Measurements from ENCODE around the gene ARID2.

DNA sequence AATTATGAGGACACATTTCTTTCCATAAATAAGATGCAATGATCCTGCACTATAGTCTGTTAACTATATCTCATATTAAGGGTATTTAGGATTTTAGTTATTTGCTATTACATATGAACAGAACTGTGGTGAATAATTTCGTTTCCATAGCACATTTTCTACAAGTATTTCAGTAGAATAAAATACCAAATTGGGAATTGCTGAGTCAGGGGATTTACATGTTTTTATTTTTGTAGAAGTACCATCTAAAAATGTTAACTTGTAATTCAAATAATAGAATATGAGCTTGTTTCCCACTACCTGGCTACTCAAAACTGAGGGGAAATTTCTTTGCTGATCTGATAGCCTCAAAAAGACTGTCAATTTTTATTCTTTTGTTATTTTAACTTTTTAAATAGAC lies 136.8 kb downstream of the ARID2 start:
- TF ChIP-seq CTCF (IDR thresholded peaks at IDR 0.05 in 2 of 3, conservative IDR thresholded peaks at IDR 0.05 in 1 of 3; ENCODE audit: insufficient read depth in 2 of 3, low read depth in 1 of 3, low read length in 3 of 3), result no peak
- no peak for TF ChIP-seq POLR2A (conservative IDR thresholded peaks at IDR 0.05)
- TF ChIP-seq BMI1 (IDR thresholded peaks at IDR 0.05; ENCODE audit: low read length), result no peak
- TF ChIP-seq, protein P1, sequence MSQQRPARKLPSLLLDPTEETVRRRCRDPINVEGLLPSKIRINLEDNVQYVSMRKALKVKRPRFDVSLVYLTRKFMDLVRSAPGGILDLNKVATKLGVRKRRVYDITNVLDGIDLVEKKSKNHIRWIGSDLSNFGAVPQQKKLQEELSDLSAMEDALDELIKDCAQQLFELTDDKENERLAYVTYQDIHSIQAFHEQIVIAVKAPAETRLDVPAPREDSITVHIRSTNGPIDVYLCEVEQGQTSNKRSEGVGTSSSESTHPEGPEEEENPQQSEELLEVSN (IDR thresholded peaks at IDR 0.05; ENCODE audit: borderline replicate concordance in 1 of 2, extremely low read depth in 1 of 2, insufficient read depth in 1 of 2, insufficient read length in 1 of 2, low read depth in 1 of 2, low read length in 1 of 2, poor library complexity in 1 of 2, severe bottlenecking in 1 of 2), result no peak
- TF ChIP-seq ZNF717 (CRISPR knock-in tag; IDR thresholded peaks at IDR 0.05), result no peak
- no peak for TF ChIP-seq CEBPB (tag; IDR thresholded peaks at IDR 0.05)
- TF ChIP-seq TBL1XR1 (IDR thresholded peaks at IDR 0.05; ENCODE audit: low read length in 2 of 2), result no peak
- TF ChIP-seq, protein P2, sequence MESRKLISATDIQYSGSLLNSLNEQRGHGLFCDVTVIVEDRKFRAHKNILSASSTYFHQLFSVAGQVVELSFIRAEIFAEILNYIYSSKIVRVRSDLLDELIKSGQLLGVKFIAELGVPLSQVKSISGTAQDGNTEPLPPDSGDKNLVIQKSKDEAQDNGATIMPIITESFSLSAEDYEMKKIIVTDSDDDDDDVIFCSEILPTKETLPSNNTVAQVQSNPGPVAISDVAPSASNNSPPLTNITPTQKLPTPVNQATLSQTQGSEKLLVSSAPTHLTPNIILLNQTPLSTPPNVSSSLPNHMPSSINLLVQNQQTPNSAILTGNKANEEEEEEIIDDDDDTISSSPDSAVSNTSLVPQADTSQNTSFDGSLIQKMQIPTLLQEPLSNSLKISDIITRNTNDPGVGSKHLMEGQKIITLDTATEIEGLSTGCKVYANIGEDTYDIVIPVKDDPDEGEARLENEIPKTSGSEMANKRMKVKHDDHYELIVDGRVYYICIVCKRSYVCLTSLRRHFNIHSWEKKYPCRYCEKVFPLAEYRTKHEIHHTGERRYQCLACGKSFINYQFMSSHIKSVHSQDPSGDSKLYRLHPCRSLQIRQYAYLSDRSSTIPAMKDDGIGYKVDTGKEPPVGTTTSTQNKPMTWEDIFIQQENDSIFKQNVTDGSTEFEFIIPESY (CRISPR knock-in tag; IDR thresholded peaks at IDR 0.05), result no peak
- no peak for TF ChIP-seq RUNX1 (IDR thresholded peaks at IDR 0.05; ENCODE audit: low read depth)
- TF ChIP-seq ZNF785 (CRISPR knock-in tag; IDR thresholded peaks at IDR 0.05), result no peak
- no peak for TF ChIP-seq FUS (optimal IDR thresholded peaks at IDR 0.05; ENCODE audit: low read depth, low read length)
